Colon (tissue), 2 donors: ENCODE data around the gene RAB31.
"Not testable (repeated sequence)": the region's sequence is repeated elsewhere in the genome, so short reads cannot be mapped to it uniquely, and the experiment has no call there.

Experiments used
- FAIRE-seq: peaks from 2 replicates; lab custom pipeline; 2012; peaks lifted over from hg19 to GRCh38; lab: Jason Lieb, UNC
- donor health status: control.
- donor health status: control.

The RAB31 gene

GRCh38 chr18:9891515-9891914 is 183.4 kb downstream of the RAB31 start:
- FAIRE-seq = not testable (repeated sequence)

- FAIRE-seq = no peak
Measured at GRCh38 chr18:9894454-9895068, 186.5 kb downstream of the RAB31 start.

- FAIRE-seq = no peak
Measured at GRCh38 chr18:9897129-9897528, 189.0 kb downstream of the RAB31 start.

GRCh38 chr18:9897787-9898291 is 189.7 kb downstream of the RAB31 start:
- not testable (repeated sequence) for FAIRE-seq

GRCh38 chr18:9898792-9899549 is 190.9 kb downstream of the RAB31 start:
- FAIRE-seq = no peak

GRCh38 chr18:9899550-9899930 is 191.4 kb downstream of the RAB31 start:
- not testable (repeated sequence) for FAIRE-seq

GRCh38 chr18:9900699-9901098 is 192.6 kb downstream of the RAB31 start:
- FAIRE-seq = no peak

GRCh38 chr18:9901377-9901776 is 193.3 kb downstream of the RAB31 start:
- FAIRE-seq = no peak

GRCh38 chr18:9902264-9902663 is 194.2 kb downstream of the RAB31 start:
- not testable (repeated sequence) for FAIRE-seq

- FAIRE-seq = no peak
Measured at GRCh38 chr18:9902832-9903231, 194.7 kb downstream of the RAB31 start.

GRCh38 chr18:9905401-9905922 is 197.4 kb downstream of the RAB31 start:
- FAIRE-seq = no peak

GRCh38 chr18:9906481-9906880 is 198.4 kb downstream of the RAB31 start:
- no peak for FAIRE-seq

GRCh38 chr18:9907867-9908266 is 199.8 kb downstream of the RAB31 start:
- no peak for FAIRE-seq

- no peak for FAIRE-seq
Measured at GRCh38 chr18:9910071-9910470, 202.0 kb downstream of the RAB31 start.

GRCh38 chr18:9910661-9911060 is 202.6 kb downstream of the RAB31 start:
- FAIRE-seq = no peak

- no peak for FAIRE-seq
Measured at GRCh38 chr18:9911226-9911625, 203.1 kb downstream of the RAB31 start.
